Stimulated activated CD8-positive, alpha-beta memory T cell treated with anti-CD3 and anti-CD28 coated beads, Interleukin-12 subunit alpha, Interleukin-12 subunit beta, amount 100 ng/mL, for 24 hours (primary cell): ENCODE measurements around the gene MYPOP.

Experiments
- DNase-seq: peaks from one replicate; pipeline ENCODE4 v3.0.0-alpha.2; 2020; ENCODE audit errors: extremely low read depth

Gene MYPOP, protein sequence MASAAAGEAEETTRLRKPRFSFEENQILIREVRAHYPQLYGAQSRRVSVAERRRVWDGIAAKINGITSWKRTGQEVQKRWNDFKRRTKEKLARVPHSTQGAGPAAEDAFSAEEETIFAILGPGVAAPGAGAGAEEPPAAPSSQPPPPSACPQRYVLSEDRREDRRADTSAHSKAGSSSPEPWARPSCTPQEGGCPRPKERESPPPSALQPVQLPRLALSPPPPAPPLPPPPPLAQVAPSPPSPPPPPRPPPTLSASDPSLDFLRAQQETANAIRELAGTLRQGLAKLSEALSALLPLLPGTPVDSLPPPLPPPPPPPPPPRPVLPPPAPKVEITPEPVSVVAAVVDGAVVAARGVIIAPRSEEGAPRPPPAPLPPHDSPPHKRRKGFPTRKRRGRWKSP

DNA sequence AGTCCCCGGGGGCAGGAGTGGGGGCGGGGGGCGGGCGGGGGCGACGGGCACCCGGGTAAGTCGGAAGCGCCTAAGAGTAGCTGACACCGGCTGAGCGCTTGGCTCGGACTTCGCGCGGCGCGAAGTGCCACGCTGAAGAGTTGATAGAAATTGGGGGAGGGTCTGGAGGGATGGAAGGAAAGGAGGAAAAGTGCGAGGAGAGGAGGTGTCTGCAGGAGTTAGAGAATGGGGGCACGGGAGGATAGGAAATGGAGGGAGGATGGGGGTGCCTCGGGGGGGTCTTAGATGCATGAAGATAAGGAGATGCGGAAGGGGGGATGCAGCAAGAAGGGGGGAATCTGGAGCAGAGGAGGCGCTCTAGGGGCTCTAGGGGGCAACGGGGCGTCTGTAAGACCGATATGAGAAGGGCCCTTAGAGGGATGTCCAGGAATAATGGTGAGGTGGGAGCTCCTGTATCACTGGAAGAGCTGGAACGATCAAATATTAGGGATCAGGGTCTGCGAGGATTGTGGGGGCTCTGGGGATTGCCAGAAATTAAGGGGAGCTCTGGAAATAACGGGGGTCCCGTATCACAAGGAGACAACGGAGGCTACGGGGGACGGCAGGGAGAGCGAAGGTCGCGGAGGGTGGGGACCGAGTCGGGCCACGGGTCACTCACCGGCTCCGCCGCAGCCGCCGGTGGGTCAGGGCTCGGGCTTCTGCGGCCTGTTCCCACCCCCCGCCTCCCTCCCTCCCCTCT, at the start of gene MYPOP:
TSS of gene MYPOP (minus strand) at position 702 of the 739 bp plus-strand sequence. CDS start 840 bp downstream, outside the sequence.
- no peak for DNase-seq

DNA sequence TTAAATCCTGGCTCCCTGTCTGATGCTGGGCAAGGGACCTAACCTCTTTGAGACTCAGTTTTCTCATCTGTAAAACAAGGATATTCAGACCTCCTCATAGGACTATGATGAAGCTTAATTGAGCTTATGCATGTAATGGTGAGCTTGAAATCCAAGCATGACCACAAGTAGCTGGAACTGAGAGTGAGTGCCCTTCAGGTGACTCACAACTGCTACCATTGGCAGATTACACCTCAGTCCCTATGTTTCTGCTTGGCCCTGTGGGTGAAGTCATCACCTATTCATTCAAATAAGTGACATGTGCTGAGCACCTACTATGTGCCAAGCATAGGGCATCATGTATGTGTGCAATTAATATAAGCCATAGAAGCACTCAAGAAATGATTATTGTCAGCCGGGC, 45.5 kb upstream of the MYPOP start:
- DNase-seq, result no peak

DNA sequence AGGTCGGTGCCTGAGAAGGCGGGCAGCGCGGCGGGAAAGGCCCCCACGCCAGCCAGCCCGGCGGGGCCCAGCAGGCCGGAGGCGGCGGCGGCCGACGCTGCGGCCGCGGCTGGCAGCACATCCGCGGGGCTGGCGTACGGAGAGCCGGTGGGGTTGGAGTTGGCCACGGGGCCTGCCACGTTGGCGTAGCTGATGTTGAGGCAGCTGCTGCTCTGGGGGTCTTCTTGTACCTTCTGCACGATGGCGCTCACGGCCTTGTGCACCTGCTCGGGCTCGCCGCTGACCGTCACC, 38.0 kb upstream of the MYPOP start:
- DNase-seq, result no peak

DNA sequence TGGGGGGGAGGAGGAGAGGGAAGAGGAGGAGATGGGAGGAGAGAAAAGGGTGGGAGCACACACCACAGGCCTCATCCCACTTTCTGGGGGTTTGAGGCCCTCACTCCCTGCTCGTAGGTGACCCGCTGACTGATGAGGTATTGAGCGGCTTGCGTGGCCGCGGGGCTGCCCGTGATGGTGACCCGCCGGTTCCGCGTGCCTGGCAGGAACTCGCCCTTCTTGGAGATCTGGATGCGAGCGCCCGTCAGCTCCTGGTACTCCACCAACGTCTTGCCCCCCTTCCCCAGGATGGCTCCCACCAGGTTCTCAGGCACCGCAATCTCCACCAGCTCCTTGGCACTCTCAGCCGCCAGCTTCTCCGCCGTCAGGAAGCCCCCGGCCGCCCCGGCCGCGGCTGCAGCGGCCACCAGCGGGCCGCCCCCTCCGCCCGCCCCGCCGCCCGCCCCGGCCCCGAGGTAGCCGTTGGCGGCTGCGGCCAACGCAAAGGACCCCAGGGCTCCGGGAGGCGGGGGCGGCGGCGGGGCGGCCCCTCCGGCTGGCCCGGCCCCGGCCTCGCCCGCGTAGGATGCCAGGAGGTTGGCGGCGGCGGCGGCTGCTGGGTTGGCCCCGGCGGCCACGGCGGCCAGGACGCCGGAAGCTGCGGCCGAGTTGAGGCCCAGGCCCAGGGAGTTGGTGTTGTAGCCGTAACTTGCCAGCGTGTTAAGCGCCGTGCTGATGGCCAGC, 37.5 kb upstream of the MYPOP start:
- DNase-seq, result no peak

DNA sequence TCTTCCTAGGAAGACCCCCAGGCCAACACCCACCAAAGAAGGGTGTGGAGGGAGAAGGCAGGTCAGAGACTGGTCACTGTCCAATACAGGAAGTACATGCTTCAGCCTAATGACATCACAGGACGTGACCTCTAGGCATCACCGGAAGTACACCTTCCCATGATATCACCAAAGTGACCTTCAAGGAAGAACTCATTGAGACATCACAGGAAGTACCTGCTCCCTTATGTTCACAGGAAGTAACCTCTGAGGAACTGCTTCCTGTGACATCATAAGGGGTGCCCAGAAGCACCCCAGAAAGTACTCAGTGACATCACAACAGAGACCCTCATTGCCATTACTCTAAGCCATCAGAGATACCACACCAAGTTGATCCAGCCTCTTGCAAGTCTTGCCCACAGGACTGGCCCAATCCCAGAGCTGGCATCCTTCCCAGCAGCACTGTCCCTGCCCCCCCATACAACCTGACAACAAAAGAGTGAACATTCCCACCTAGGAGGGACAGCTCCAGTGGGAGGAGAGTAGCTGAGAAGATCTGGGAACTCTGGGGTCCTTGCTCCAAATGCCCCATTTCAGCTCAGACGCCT, 36.4 kb upstream of the MYPOP start:
- no peak for DNase-seq

DNA sequence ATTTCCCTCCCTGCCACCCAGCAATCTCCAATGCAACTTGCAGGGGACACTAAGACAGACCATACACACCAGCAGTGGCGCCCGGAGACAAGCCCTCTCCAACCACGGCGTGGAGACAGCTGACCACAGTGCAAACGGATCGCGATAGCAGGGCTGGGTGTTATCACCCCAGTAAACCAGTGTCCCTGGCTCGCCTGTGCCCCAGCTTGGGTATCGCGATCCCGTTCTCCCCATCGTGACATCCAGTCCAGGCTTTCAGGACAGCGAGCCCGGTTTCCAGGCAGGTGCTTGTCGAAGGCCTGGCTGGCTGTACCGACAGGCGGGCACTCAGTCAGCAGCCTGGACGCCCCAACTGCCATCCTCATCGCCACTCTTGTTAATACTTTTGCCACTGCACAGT, 32.9 kb upstream of the MYPOP start:
- no peak for DNase-seq

DNA sequence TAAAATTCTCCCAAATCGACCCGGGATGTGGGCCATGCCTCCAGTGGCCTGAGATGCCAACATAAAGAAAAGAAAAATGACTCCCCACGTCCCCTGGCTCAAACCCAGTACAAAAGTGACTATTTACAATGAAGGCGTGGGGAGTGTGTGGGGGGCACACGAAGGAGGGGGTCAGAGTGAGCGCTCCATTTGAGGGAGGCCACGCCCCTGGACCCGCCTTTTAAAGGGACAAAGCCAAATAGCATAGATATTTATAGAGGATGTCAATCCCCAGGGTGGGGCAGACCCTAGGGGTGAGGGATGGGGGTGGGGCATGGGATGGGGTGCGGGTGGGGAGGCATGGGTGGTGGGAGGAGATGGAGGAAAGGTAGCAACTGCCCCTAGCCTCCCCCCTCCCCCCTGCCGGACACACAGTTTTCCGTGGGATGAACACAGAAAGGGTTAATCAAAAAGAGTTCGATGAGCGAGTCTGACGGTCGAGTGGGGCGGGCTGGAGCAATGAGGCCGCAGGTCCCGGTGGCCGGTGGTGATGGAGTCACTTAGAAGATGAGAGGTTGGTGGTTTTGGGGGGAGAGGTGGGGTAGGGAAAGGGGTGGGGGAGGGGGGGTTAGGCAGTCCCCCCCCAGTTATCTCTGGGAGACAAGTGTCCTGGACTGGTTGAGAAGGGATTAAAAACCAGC, 32.3 kb upstream of the MYPOP start:
- DNase-seq, result no peak

DNA sequence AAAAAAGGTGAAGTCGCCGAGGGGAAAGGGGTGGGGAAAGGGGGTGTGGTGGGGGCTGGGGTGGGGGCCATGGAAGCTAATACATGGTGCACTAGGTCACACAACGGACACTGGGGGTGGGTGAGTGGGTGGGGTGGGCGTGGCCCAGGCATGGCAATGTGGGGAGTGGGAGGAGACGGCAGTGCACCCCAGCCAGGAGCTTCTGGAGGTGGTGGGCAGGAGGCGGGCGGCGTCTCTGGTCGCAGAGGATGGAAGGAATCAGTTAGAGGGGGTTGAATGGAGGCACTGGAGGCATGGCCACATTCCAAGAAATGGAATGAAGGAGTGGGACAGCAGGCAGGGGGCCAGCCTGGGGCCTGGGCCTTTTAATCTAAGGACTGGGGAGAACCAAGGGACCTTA, 31.3 kb upstream of the MYPOP start:
- DNase-seq, result no peak

DNA sequence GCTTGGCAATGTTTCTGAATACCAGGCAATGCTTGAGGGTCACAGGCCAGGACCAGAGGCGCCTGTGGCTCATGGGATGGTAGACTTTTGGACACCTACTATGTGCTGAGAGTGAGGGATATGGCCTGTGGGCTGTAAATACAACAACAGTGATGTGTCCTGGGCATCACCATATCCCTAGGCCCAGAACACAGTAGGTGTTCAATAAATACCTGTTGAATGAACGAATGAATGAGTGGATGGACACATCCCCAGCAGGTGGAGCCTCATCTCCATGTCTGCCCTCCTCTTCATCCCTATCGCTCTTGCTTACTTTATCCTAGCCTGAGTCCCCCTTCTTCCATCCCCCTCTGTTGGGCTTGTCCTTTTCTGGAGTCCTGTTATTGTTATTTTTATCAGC, 28.6 kb upstream of the MYPOP start:
- no peak for DNase-seq

DNA sequence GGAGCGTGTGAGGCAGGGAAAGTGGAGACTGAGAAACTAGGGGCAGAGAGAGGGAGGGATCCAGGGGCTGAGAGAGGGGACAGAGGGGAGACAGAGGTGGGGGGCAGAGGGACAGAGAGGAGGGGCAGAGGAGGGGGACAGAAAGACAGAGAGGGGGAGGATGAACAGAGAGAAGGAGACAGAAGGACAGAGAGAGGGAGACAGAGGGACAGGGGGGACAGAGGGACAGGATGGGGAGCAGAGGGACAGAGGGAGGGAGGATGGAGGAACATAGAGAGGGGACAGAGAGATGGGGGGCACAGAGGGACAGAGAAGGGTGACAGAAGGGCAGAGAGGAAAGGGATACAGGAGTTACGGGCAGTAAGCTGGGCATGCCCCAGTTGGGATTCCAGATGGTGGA, 26.8 kb upstream of the MYPOP start:
- no peak for DNase-seq

DNA sequence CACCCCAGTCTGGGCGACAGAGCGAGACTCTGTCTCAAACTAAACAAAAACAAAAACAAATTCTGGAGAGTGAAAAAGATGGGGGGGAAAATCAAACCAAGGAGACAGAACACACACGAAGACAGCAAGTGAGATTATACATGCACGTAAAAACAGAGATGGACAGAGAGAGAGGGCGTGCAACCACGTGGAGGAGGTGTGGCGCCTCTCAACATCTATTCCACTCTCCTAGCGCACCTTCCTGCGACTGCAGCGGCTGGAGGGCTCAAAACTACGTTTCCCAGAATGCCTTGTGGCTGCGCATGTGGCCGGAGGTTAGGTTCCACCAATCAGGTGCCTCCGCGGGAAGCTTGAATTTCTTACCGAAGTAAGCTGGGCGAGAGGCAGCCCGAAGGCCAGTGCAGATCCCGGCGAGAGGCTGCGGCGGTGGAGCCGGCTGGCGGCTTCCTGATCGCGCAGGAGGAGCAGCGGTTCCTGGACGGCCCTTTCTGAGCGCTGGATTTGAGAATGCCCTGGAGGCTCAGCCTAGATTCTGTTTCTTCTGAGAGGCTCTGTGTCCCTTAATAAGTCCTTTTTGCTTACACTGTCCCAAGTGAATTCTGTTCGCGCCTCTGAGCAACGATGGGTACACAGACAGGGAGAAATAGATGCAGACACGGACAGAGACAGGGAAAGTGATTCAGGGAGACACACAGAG, 25.3 kb upstream of the MYPOP start:
- peak; percentile 61 for DNase-seq

DNA sequence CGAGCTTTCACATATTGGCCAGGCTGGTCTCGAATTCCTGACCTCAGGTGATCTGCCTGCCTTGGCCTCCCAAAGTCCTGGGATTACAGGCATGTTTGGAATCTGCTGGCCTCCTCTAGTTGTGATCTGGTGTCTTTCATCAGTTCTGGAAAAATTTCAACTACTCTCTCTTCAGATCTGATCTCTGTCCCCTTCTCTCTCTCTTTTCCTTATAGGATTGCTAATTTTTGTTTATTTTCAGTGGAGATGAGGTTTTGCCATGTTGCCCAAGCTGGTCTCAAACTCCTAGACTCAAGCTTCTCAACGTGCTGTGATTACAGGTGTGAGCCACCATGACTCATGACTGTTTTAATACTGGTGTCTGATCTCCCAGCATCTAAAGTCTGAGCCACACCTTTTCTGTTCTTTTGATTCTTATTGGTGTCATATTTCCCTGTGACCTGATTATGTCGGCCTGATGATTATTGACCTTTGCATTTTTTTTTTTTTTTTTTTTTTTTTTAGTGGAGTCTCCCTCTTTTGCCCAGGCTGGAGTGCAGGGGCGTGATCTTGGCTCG, 22.6 kb upstream of the MYPOP start:
- DNase-seq, result no peak

DNA sequence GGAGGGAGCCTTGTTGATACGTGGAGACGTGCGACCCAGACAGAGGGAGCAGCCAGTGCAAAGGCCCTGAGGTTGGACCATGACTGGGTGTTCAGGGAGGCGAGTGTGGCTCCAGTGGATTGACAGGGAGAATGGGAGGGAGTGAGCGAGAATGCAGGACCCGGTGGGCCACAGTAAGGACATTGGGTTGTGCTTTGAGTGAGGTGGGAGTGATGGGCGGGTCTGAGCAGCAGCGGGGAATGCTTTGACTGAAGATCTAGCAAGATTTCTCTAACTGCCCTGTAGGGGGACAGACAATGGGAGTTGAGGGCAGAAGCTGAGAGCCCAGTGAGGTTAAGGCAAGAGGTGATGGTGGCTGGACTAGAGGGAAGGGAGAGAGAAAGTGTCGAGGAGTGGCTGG, 19.9 kb upstream of the MYPOP start:
- DNase-seq, result no peak

DNA sequence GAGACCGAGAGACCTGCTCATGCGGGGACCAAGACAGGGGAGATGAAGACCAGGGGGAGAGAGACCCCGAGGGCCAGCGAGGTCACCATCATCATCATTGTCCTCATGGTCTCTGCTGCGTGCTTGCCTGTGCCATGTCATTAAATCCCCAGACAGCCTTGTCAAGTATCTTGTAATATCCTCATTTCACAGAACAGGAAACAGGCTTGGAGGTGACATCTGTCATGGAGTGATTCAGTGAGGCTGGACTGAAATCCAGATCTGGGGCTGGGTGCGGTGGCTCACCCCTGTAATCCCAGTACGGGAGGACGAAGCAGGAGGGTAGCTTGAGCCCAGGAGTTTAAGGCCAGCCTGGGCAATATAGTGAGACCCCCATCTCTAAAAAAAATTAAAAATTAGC, 18.0 kb upstream of the MYPOP start:
- no peak for DNase-seq

DNA sequence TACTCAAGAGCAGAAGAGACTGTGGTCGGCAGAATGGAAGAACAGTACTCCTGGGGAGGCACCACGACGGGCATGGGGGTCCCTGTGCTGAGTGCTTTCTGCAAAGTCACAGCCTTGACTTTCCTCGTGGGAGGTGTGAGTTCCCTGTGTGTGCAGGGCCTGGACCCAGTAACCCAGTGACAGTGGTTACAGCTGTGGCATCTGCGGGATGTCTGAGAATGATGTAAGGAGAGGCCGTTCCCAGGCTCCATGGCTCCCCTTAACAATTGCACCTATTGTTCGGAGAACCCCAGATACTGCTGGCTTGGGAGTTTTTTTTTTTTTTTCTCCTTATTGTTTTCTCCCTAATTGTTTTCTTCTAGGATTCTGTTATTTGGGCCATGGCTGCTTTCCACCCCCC, 17.3 kb upstream of the MYPOP start:
- DNase-seq, result no peak

DNA sequence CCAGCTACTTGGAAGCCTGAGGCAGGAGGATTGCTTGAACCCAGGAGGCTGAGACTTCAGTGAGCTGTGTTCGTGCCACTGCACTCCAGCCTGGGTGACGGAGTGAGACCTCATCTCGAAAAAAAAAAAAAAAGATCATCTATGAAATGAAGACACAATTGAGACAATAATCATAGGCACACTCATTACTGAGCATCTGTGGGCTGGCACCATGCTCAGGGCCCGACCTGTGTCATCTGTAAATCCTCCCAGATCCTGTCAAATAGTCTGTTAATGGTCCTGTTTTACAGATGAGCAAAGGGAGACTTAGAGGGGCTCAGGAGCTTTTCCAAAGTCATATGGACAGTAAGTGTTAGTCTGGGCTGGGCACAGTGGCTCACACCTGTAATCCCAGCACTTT, 16.3 kb upstream of the MYPOP start:
- no peak for DNase-seq

DNA sequence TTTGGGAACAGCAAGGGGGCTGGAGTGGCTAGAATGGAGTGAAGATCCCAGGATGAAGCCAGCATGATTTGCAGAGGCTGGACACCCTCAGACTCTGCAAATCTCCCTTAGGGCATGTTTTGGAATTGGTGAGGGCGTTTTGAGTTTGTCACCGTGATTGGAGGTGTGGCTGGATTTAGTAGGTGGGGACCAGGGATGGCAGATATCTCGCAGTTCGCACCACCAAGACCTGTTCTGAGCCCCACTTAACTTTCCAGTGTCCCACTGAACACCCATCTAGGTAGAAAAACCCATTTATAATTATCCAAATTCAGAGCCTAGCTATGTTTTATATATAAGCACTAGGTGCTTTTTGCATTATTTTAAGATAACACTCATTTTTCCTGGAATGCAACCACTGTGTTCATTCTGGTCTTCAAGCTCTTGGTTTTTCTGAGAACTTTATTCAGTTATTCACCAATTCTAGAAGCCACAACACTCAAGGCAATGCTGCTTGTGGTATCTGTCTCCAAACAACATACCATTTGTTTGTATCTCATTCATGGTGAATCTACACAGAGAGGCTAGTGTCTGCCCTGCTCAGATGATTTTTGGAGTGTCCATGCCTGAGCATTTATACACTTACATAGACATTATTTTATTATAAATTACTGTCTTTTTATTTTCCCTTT, 15.1 kb upstream of the MYPOP start:
- DNase-seq, result no peak

DNA sequence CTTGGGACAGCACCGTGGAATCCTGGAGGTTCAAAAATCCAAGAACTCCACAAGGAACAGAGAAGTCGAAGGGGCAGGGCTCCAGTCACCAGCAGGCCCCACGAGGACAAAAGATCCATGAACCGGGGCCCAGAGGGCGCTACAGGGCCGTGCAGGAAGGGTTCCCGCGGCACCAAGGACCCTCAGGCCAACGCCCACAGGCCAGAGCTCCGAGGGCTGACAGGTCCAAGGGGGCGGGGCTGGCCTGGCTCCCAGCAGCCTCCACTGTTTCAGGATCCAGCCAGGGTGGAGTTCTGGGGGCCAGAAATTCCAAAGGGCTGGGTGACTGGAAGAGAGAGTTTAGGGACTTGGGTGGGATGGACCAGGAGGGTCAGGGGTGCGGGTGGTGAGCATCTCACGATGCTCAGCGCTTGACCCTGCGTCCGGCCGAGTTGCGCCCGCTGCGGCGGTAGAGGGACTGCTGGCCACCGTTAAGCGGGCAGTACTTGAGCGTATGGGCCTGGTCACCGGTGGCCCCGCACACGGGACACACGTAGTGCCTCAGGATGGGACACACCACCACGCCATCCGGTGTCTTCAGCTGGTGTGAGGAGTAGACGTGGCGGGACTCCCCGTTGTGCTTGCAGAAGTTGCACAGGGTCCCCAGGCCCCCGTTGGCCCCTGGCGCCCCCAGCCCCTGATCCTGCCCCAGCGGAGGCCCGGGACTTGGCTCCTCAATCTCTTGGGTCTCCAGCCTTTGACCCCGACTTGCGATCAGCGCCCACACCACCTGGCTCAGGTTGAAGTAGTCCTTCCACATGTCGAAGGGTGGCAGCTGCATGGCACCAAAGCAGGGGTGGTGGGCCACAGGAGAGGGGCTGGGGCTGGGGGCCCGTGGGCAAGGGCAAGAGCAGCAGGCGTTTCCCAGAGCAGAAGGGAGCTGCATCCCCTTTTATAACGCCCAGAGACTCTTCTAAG, 11.7 kb upstream of the MYPOP start, which contains the start of gene NANOS2:
TSS of gene NANOS2 (minus strand) at position 905 of the 957 bp plus-strand sequence. CDS start at position 820, 85 bp downstream.
- no peak for DNase-seq

DNA sequence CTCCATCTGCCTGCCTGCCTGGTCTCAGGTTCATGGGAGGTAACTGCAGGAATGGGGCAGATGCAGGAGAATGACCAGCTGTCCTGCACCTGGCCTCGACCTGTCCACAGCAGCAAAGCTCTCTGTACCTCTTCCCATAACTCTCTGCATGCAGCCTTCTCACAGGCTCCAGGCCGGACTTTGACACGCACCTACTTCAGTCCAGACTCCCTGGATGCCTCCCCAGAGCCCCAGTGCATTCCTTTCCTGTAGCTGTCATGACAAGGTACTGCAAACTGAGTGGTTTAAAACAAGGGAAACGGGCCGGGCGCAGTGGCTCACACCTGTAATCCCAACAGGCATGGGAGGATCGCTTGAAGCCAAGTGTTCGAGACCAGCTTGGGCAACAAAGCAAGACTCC, 8.9 kb upstream of the MYPOP start:
- DNase-seq, result no peak
